ENCODE results near the gene FNDC3A.

DNA sequence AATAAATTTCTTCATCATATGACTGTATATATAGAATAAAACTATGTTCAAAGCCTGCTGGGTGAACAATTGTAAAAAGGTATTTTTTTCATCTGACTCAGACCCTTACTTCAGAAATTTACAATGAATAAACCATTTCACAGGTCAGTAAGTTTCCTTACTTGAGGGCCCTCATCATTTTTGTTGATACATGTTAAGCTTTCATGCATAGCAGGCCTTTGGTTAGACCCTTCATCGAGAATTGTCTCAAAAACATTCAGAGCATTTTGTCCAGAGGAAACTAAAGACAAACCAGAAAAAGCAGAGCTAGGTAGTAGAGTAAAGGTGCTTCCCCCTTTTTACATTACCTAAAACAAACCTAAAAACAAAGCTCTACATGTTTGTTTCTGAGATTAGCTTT lies 46.2 kb downstream of the FNDC3A start:
- TF ChIP-seq, protein P1, sequence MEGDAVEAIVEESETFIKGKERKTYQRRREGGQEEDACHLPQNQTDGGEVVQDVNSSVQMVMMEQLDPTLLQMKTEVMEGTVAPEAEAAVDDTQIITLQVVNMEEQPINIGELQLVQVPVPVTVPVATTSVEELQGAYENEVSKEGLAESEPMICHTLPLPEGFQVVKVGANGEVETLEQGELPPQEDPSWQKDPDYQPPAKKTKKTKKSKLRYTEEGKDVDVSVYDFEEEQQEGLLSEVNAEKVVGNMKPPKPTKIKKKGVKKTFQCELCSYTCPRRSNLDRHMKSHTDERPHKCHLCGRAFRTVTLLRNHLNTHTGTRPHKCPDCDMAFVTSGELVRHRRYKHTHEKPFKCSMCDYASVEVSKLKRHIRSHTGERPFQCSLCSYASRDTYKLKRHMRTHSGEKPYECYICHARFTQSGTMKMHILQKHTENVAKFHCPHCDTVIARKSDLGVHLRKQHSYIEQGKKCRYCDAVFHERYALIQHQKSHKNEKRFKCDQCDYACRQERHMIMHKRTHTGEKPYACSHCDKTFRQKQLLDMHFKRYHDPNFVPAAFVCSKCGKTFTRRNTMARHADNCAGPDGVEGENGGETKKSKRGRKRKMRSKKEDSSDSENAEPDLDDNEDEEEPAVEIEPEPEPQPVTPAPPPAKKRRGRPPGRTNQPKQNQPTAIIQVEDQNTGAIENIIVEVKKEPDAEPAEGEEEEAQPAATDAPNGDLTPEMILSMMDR (IDR thresholded peaks at IDR 0.05; ENCODE audit: borderline replicate concordance, extremely low read depth, low read length, poor library complexity, severe bottlenecking) = no peak
- no peak for TF ChIP-seq EZH2 (IDR thresholded peaks at IDR 0.05; ENCODE audit: borderline replicate concordance, low read depth, low read length, severe bottlenecking)
